Esophagus squamous epithelium (tissue), 5 donors: ENCODE measurements around the gene RSAD2. TPM values are rescaled to one million over a fixed set of nuclear protein-coding genes. Genes with fewer than 3 reads are reported as not detected.
"Not testable (repeated sequence)": the region's sequence is repeated elsewhere in the genome, so short reads cannot be mapped to it uniquely, and the experiment has no call there.

Experiments
- DNase-seq: peaks from one replicate; lab custom pipeline; 2025; lab: John Stamatoyannopoulos, UW
- H3K27ac ChIP-seq, 4 donors: fragments of 200-600 bp; sonication (generic); one replicate each; pipeline ENCODE4 v1.5.1; 2016 to 2019; ENCODE audit warnings: mild to moderate bottlenecking in 1 of 4
- H3K27me3 ChIP-seq, 4 donors: fragments of 200-600 bp; sonication (generic); 1 replicate in 3 of 4; 2 replicates in 1 of 4; pipeline versions ENCODE4 v1.5.1 to v1.6.0; 2017 to 2021; ENCODE audit warnings: antibody characterized with exemption in 1 of 4
- H3K36me3 ChIP-seq, 3 donors: fragments of 200-600 bp; sonication (generic); one replicate each; pipeline ENCODE4 v1.5.1; 2016 to 2019
- H3K4me1 ChIP-seq, 3 donors: fragments of 200-600 bp; sonication (generic); one replicate each; pipeline ENCODE4 v1.5.1; 2017 to 2019
- H3K4me3 ChIP-seq, 4 donors: fragments of 200-600 bp; sonication (generic); 1 replicate in 3 of 4; 2 replicates in 1 of 4; pipeline ENCODE4 v1.5.1; 2016 to 2019; ENCODE audit warnings: mild to moderate bottlenecking in 2 of 4, moderate library complexity in 1 of 4
- H3K9me3 ChIP-seq, 3 donors: fragments of 200-600 bp; sonication (generic); one replicate each; pipeline ENCODE4 v1.5.1; 2016 to 2019
- POLR2A ChIP-seq, 4 donors: fragments of 450-650 bp; IDR thresholded peaks; one replicate each; pipeline ENCODE4 v1.6.1; 2017; ENCODE audit warnings: antibody characterized with exemption in 4 of 4, mild to moderate bottlenecking in 4 of 4, moderate library complexity in 3 of 4
- WGBS, 2 donors: methylation state at CpG; one replicate each; pipeline ENCODE4 v1.1.5; 2018; 5-methylcytosine and 5-hydroxymethylcytosine counted together
- intact Hi-C: fragments of 100-400 bp; cut with DNase I; formaldehyde crosslinking; loops from one replicate; pipeline ENCODE4 v1.15.0; 2022
- total RNA-seq, 4 donors: library from RNA; depleted of rRNA; stranded (reverse); fragments of >200 nt; gene quantifications; one replicate each; pipeline ENCODE4 v1.1.0, GENCODE V29; 2016
- TF ChIP-seq, protein P1 (sequence below), 6 experiments: fragments of 450-650 bp in 4 of 6; fragments of 200-600 bp in 2 of 6; sonication (generic) in 2 of 6; IDR thresholded peaks; one replicate each; pipeline ENCODE4 v1.5.1; 2016 to 2019; ENCODE audit warnings: antibody characterized with exemption in 6 of 6, mild to moderate bottlenecking in 4 of 6, moderate library complexity in 4 of 6
- donor health status: DM: yes; HTN: yes; CAD: no.

Gene RSAD2
- total RNA-seq, 4 donors from 2014 or later = 0.15 to 4.3 (median 0.66) TPM

DNA sequence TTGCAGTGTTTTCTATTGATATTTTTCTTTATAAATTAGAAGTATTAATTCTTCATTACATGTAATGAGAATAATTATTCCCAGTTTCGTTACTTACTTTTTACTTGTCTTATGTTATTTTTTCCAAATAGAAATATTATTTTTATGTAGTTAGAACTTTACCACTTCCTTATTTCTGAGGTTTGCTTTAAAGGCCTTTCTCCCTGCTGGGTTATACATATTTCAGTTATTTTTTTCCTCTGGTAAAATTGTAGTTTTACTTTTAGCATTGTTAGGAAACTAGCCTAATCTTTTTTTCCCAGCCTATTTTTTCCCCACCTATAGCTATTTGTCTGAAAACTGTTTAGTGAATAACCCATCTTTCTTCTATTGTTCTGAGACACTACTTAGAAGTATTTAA lies 56.8 kb downstream of the RSAD2 start:
- no peak overlapping the region for H3K27ac ChIP-seq
- TF ChIP-seq POLR2A (IDR thresholded peaks at IDR 0.05) = no peak
- TF ChIP-seq, protein P1, sequence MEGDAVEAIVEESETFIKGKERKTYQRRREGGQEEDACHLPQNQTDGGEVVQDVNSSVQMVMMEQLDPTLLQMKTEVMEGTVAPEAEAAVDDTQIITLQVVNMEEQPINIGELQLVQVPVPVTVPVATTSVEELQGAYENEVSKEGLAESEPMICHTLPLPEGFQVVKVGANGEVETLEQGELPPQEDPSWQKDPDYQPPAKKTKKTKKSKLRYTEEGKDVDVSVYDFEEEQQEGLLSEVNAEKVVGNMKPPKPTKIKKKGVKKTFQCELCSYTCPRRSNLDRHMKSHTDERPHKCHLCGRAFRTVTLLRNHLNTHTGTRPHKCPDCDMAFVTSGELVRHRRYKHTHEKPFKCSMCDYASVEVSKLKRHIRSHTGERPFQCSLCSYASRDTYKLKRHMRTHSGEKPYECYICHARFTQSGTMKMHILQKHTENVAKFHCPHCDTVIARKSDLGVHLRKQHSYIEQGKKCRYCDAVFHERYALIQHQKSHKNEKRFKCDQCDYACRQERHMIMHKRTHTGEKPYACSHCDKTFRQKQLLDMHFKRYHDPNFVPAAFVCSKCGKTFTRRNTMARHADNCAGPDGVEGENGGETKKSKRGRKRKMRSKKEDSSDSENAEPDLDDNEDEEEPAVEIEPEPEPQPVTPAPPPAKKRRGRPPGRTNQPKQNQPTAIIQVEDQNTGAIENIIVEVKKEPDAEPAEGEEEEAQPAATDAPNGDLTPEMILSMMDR (IDR thresholded peaks at IDR 0.05) = no peak
- WGBS, 2 donors = 60 to 88% methylated on average over 1 of the region's 1 CpG
- H3K9me3 ChIP-seq = no peaks in the 10 kb centered on the region
- intact Hi-C loops = no loop called here
- H3K36me3 ChIP-seq = no peaks in the 10 kb centered on the region
- no peak for DNase-seq
- H3K27me3 ChIP-seq = no peaks in the 10 kb centered on the region
- H3K4me3 ChIP-seq = no peak overlapping the region
- no peaks in the 10 kb centered on the region for H3K4me1 ChIP-seq

DNA sequence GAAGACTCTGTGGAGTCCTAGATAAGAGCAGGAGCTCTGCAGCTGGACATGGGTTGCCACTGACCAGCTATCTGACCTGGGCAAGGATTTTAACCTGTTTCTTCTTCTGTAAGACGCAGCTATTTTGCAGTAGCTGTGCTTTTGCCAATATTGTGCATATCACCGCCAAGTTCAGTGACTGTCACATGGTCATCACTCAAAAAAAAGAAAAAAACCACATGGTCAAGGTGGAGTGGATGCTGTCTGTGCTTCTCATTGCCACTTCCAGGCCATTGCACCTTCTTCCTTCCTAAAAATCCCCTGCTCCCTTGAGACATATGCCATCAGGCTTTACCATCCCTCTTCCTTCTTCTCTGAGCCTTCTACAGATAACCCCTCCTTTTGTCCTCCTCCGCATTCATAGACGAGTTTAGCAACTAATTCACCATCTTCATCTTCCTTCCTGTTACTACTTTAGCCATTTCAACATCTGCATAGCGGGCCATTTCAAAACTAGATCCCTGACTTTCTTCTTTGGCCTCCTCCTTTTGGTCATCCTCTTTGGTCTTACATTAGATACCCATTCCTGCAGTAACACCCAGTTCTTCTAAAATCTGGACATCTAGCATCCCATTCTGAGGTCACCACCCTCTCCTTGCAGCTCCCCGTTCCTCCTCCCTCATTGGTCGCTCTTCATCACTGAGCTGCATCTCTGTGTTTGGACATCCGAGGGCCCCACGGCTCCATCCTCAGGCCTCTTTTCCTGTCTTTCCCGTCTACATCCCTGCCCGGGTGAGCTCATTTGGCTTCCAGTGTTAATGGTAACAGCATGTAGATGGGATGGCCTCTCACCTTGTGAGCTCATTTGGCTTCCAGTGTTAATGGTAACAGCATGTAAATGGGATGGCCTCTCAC lies 57.4 kb downstream of the RSAD2 start:
- 81 to 82% methylated on average over 11 of the region's 11 CpGs for WGBS, 2 donors
- no peak for DNase-seq

DNA sequence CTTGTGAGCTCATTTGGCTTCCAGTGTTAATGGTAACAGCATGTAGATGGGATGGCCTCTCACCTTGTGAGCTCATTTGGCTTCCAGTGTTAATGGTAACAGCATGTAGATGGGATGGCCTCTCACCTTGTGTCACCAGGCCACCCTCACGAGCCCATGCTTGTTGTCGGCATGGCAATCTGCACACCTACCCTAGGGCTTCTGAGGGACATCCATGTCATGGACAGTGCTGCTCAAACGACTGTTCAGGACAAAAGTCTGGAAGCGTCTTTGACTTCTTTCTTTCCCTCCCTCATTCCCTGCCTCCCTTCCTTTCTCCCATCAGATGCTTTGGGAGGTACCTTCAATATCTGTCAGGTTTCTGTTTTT lies 58.1 kb downstream of the RSAD2 start:
- not testable (repeated sequence) for H3K9me3 ChIP-seq, H3K27ac ChIP-seq
- 88% methylated on average over 4 of the region's 4 CpGs; no CpG with 5 or more reads in 1 of the 2 donors for WGBS, 2 donors

More for the DNA sequence above, 57.4 kb downstream of the RSAD2 start:
- TF ChIP-seq POLR2A (IDR thresholded peaks at IDR 0.05) = no peak
- TF ChIP-seq, protein P1 (IDR thresholded peaks at IDR 0.05) = no peak
- Histone ChIP-seq H3K36me3 (no peaks in the 10 kb centered on the region), H3K27ac (no peak overlapping the region), H3K4me3 (no peak overlapping the region), H3K4me1 (no peaks in the 10 kb centered on the region), H3K27me3 (no peaks in the 10 kb centered on the region), H3K9me3 (no peaks in the 10 kb centered on the region)
- intact Hi-C loops = no loop called here

DNA sequence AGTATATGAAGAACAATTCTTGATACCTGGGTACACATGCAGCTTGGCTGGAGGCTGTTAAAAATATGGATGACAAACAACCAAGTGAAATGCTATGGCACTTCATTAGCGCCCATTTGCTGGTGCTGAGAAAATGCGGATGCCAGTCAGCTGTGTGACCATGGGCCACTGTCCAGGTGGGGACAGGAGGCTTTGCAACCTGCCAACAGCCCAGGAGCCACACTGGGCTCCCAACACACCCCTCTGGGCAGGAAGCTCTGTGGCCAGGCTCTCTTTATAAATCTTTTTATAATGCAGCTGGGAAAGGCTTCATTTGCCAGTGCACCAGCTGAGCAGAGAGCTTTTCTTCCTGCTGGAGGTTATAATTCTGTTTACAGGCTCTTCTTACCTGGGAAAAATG lies 59.6 kb downstream of the RSAD2 start:
- intact Hi-C loops = no loop called here
- Histone ChIP-seq H3K4me1 (no peaks in the 10 kb centered on the region), H3K4me3 (no peak overlapping the region), H3K36me3 (peaks cover 0 to 11% (median 0%) of the 10 kb centered on the region in 3 donors), H3K27me3 (no peaks in the 10 kb centered on the region), H3K27ac (no peak overlapping the region), H3K9me3 (no peaks in the 10 kb centered on the region)
- DNase-seq = no peak
- 89 to 100% methylated on average over 2 of the region's 2 CpGs for WGBS, 2 donors
- TF ChIP-seq, protein P1 (IDR thresholded peaks at IDR 0.05) = no peak
- TF ChIP-seq POLR2A (IDR thresholded peaks at IDR 0.05) = no peak

More for the DNA sequence above, 58.1 kb downstream of the RSAD2 start:
- H3K4me1 ChIP-seq, H3K4me3 ChIP-seq, H3K36me3 ChIP-seq, intact Hi-C loops, DNase-seq, H3K27me3 ChIP-seq: not testable (repeated sequence)

GRCh38 chr2:6937582-6937981 lies 60.0 kb downstream of the RSAD2 start:
- intact Hi-C loops = no loop called here
- Histone ChIP-seq H3K27me3 (no peaks in the 10 kb centered on the region), H3K27ac (no peak overlapping the region), H3K9me3 (no peaks in the 10 kb centered on the region), H3K4me3 (no peak overlapping the region), H3K36me3 (peaks cover 0 to 16% (median 0%) of the 10 kb centered on the region in 3 donors), H3K4me1 (no peaks in the 10 kb centered on the region)
- WGBS, 2 donors = 86 to 97% methylated on average over 4 of the region's 4 CpGs
- TF ChIP-seq, protein P1 (IDR thresholded peaks at IDR 0.05) = no peak
- TF ChIP-seq POLR2A (IDR thresholded peaks at IDR 0.05) = no peak
- no peak for DNase-seq
